Pancreas (tissue), 10 donors: Measurements from ENCODE around the gene P2RY12. TPM values are rescaled to one million over a fixed set of nuclear protein-coding genes. Genes with fewer than 3 reads are reported as not detected.

Experiments
- ATAC-seq, 4 donors: fragments of 200-7000 bp; cut with Tn5 transposase; one replicate each; pipeline versions ENCODE4 v1.8.0 to v1.9.1; 2020; ENCODE audit warnings: mild to moderate bottlenecking in 4 of 4, moderate library complexity in 4 of 4
- DNase-seq, 6 donors: peaks; one replicate each; pipeline ENCODE4 v3.0.0-alpha.2; 2020
- FAIRE-seq: peaks from 2 replicates; lab custom pipeline; 2012; peaks lifted over from hg19 to GRCh38; lab: Jason Lieb, UNC
- H3K27ac ChIP-seq, 4 donors: fragments of 200-600 bp; sonication (generic); 1 replicate in 3 of 4; 2 replicates in 1 of 4; pipeline versions ENCODE4 v1.5.0 to v1.8.0; 2020
- H3K27me3 ChIP-seq, 4 donors: fragments of 200-600 bp; one replicate each; pipeline ENCODE4 v1.8.0; 2021
- H3K36me3 ChIP-seq, 3 donors: fragments of 200-600 bp; sonication (generic) in 1 of 3; one replicate each; pipeline versions ENCODE4 v1.5.0 to v1.8.0; 2020 to 2021
- H3K4me1 ChIP-seq, 3 donors: fragments of 200-600 bp; one replicate each; pipeline ENCODE4 v1.8.0; 2021
- H3K4me3 ChIP-seq, 4 donors: fragments of 200-600 bp; sonication (generic) in 2 of 4; one replicate each; pipeline versions ENCODE4 v1.5.0 to v1.8.0; 2020 to 2021
- H3K9me3 ChIP-seq, 4 donors: fragments of 200-600 bp; one replicate each; pipeline ENCODE4 v1.8.0; 2021
- WGBS, 2 donors: extraction: QIAGEN DNeasy Blood & Tissue Kit; methylation state at CpG; one replicate each; pipeline ENCODE4 v1.1.7; 2013; 5-methylcytosine and 5-hydroxymethylcytosine counted together
- intact Hi-C, 3 donors: fragments of 100-400 bp; cut with DNase I; formaldehyde crosslinking; loops; one replicate each; pipeline versions ENCODE4 v1.11.1 to v1.14.2; 2022
- polyA plus RNA-seq, 2 donors: library from polyadenylated mRNA; stranded (reverse); fragments of 200-250 nt; gene quantifications; one replicate each; pipeline ENCODE4 v1.2.3, GENCODE V29; 2013
- total RNA-seq, 6 donors: library from RNA; stranded (reverse); fragmentation: NEBNext Ultra II Directional in 4 of 6; extraction: Animal tissue kit (Norgen Biotek cat#: 25700) in 4 of 6; gene quantifications; one replicate each; pipeline versions ENCODE4 v1.2.1 to v1.2.4, GENCODE V29; 2021 to 2023
- TF ChIP-seq, protein P1 (sequence below), 4 donors: fragments of 200-600 bp; sonication (generic) in 3 of 4; IDR thresholded peaks; one replicate each; pipeline versions ENCODE4 v1.5.0 to v1.8.0; 2021; ENCODE audit warnings: antibody characterized with exemption in 4 of 4
- donor health status: healthy with polysubstance abuse.
- donor health status: DM: no; HTN: no; CAD: no; lungs with moderate emphysema.
- donor health status: DM: no; HTN: no; CAD: no.
- donor health status: control.
- donor health status: control.
- donor health status: Bipolar disorder and iron deficiency.
- donor health status: DM: yes; HTN: yes; CAD: no.
- donor health status: DM: no; HTN: no; CAD: no.
- donor health status: DM: no; HTN: no; CAD: no.
- donor health status: DM: yes; HTN: yes; CAD: no.

Gene P2RY12
- total and polyA plus RNA-seq, 8 donors = 0.19 to 3.0 (median 0.33) TPM; not detected in 1

DNA sequence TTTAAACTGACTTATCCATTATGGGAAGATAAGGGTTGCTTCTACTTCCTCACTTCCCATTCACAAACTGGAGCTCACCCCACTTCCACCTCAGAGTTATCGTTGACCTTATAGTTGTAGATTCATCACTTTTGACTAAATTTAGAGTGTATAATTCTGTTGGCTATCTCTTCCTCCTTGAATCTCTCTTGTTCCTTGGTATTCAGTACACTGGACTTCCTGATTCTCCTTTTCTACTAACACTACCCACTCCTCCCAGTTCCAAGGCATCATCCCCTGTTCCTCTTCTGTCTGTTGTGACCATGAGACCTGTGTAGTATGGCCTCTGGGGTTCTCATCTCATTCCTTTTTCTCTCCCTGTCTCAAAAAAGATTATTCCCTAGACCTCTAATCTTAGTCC is 62.0 kb downstream of the P2RY12 start:
- TF ChIP-seq, protein P1, sequence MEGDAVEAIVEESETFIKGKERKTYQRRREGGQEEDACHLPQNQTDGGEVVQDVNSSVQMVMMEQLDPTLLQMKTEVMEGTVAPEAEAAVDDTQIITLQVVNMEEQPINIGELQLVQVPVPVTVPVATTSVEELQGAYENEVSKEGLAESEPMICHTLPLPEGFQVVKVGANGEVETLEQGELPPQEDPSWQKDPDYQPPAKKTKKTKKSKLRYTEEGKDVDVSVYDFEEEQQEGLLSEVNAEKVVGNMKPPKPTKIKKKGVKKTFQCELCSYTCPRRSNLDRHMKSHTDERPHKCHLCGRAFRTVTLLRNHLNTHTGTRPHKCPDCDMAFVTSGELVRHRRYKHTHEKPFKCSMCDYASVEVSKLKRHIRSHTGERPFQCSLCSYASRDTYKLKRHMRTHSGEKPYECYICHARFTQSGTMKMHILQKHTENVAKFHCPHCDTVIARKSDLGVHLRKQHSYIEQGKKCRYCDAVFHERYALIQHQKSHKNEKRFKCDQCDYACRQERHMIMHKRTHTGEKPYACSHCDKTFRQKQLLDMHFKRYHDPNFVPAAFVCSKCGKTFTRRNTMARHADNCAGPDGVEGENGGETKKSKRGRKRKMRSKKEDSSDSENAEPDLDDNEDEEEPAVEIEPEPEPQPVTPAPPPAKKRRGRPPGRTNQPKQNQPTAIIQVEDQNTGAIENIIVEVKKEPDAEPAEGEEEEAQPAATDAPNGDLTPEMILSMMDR (IDR thresholded peaks at IDR 0.05) = no peak
- H3K9me3 ChIP-seq = no peaks in the 10 kb centered on the region
- 91 to 96% methylated on average over 1 of the region's 1 CpG for WGBS, 2 donors
- DNase-seq = no peak
- no peak overlapping the region for H3K4me3 ChIP-seq
- H3K27ac ChIP-seq = no peak overlapping the region
- H3K27me3 ChIP-seq = no peaks in the 10 kb centered on the region
- ATAC-seq = no peak
- intact Hi-C loops = no loop called here
- no peak for FAIRE-seq
- no peaks in the 10 kb centered on the region for H3K4me1 ChIP-seq
- no peaks in the 10 kb centered on the region for H3K36me3 ChIP-seq

DNA sequence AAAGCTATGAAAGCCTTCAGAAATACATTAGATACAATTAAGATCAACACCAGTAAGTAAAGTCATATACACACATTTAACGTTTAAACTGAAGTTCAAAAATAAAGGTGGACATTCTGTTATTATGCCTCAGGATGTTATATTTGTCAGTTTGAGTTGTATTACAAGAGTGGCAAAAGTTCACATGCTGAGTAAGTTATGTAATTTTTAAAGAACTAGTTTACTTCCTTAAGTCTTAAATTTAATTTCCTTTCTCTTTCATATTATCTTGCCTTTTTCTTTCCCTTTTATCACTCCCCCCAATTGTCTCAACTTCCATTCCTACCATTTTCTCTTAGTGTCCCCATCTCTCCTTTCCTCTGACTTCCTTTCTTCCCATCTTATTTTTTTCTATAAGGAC is 63.0 kb downstream of the P2RY12 start:
- no peak overlapping the region for H3K4me3 ChIP-seq
- FAIRE-seq = no peak
- H3K27me3 ChIP-seq = no peaks in the 10 kb centered on the region
- TF ChIP-seq, protein P1 (IDR thresholded peaks at IDR 0.05) = no peak
- no peak for DNase-seq
- intact Hi-C loops = no loop called here
- no peaks in the 10 kb centered on the region for H3K4me1 ChIP-seq
- no peaks in the 10 kb centered on the region for H3K36me3 ChIP-seq
- H3K27ac ChIP-seq = no peak overlapping the region
- no peaks in the 10 kb centered on the region for H3K9me3 ChIP-seq
- no peak for ATAC-seq
- WGBS, 2 donors = 61 to 74% methylated on average over 1 of the region's 1 CpG

DNA sequence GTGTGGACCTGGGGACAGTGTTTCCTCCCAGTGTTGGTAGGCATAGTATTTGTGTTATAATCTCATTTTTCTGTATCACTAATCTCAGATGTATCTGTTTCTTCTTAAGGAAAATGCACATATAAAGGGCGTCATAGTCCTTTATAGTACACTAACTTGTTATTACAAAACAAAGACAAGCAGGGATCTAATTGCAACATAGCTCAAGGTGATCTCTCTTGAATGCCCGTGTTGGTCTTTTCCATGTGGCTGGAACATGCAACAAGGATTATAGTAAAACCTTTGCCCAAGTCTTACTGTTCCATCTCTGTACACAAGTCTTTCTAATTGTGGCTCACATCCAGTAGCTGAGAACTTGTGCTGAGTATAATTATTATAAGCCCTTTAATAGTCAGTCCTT is 64.4 kb downstream of the P2RY12 start:
- no peak for DNase-seq
- intact Hi-C loops = no loop called here
- TF ChIP-seq, protein P1 (IDR thresholded peaks at IDR 0.05) = no peak
- Histone ChIP-seq H3K4me3 (no peak overlapping the region), H3K4me1 (no peaks in the 10 kb centered on the region), H3K27ac (no peak overlapping the region), H3K27me3 (no peaks in the 10 kb centered on the region), H3K9me3 (no peaks in the 10 kb centered on the region), H3K36me3 (no peaks in the 10 kb centered on the region)
- ATAC-seq = no peak
- 71 to 75% methylated on average over 2 of the region's 2 CpGs for WGBS, 2 donors
- FAIRE-seq = no peak

GRCh38 chr3:151319628-151320027 is 64.9 kb downstream of the P2RY12 start:
- no peak for FAIRE-seq
- TF ChIP-seq, protein P1 (IDR thresholded peaks at IDR 0.05) = no peak

DNA sequence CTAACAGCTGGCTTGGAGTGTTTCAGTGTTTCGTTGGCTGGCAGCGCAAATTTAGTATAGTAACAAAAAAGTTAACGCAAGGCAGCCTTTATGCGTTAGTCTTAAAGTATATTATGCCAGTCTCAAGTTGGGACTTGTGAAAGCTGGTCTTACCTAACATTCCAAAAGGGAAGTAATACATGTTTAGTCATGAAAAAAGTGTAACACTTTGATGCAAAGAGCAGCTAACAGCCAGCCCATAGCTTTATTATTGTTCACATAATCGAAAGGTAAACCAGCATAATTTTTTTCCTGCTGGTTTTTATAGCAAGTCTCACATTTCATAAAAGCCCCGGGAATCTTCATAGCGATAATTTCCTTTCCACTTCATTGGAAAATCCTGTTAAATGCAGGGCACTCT is 65.6 kb downstream of the P2RY12 start:
- no peak for DNase-seq
- TF ChIP-seq, protein P1 (IDR thresholded peaks at IDR 0.05) = no peak
- Histone ChIP-seq H3K4me3 (no peak overlapping the region), H3K4me1 (no peaks in the 10 kb centered on the region), H3K36me3 (no peaks in the 10 kb centered on the region), H3K27me3 (no peaks in the 10 kb centered on the region), H3K9me3 (no peaks in the 10 kb centered on the region), H3K27ac (no peak overlapping the region)
- FAIRE-seq = no peak
- intact Hi-C loops = no loop called here
- no peak for ATAC-seq
- 86 to 87% methylated on average over 7 of the region's 7 CpGs for WGBS, 2 donors

More at GRCh38 chr3:151319628-151320027, 64.9 kb downstream of the P2RY12 start:
- Histone ChIP-seq H3K27me3 (no peaks in the 10 kb centered on the region), H3K9me3 (no peaks in the 10 kb centered on the region), H3K4me3 (no peak overlapping the region), H3K27ac (no peak overlapping the region), H3K36me3 (no peaks in the 10 kb centered on the region), H3K4me1 (no peaks in the 10 kb centered on the region)
- WGBS, 2 donors = 87% methylated on average over 4 of the region's 4 CpGs
- ATAC-seq (no peak), DNase-seq (no peak)
- intact Hi-C loops = no loop called here
